GM18511 (cell line): ENCODE results near the gene C9orf85.
"Not testable (repeated sequence)": the region's sequence is repeated elsewhere in the genome, so short reads cannot be mapped to it uniquely, and the experiment has no call there.

ENCODE experiments used
- ATAC-seq: cut with Tn5 transposase; IDR thresholded peaks from one replicate; pipeline ENCODE4 v1.9.1; 2021; ENCODE audit warnings: mild to moderate bottlenecking, moderate library complexity; ENCODE audit not compliant: unreplicated experiment

Gene C9orf85

DNA sequence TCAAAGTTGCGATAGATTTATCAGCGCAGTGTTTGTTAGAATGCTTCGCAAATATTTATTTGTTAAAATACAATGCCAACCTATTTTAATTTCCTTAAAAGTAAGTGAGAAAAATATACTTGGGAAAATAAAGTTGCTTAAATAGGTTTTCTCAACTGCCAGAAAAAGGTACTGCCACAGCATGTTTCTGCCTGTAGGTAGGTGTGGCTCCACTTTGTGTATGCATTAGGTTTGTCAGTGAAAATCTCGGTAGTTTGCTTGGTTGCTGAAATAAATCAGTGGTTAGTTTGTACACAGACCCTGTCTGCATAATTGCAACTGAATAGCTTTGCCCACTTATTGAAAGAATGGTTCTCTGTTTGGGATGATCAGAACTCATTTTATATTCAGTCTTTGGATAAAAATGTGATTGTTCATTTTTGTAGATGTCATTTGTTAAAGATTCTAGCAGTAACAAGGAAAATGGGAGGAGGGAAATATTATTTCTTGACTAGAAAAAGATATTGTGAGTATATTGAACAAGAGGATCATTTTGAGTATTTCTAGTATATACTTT, 25.7 kb downstream of the C9orf85 start:
- ATAC-seq, result no peak

DNA sequence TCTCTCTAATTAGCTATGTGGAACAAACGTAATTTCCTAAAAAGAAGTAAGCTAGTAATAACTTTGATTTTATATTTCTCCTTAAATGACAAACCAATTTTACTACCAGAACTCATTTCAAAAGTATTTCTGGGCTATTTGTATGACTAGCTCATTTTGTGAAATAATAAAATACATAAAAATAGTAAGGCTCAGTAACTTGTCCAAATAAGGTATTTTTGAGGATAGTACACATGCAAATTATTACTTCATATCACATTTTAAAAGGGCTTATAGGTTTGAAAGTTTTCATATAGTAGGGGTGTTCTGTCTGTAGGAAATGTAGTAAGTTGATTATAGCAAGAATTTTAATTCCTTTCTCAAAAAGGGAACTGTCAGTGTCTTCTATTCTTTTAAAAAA, 26.5 kb downstream of the C9orf85 start:
- no peak for ATAC-seq

DNA sequence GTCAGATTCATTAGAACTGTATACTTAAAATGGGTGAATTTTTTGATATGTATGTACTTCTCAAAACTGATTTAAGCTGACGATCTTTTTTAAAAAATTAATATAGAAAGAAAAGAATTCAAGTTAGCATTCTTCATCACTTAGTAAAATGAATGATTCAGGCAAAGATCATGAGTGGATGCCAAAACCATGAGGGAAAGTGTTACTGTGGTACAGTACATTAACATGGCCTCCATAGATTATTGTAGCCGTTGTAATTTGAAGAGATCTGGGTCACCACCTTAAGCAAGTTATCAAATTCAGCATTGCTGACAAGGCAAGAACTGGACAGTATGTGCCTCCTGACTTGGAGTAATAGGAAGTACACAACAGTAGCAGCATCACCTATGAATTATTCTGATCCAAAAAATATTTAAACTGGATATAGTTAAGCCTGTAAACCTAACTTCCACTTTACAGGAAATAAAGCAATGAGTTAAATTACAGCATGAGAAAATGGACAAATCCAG, 29.7 kb downstream of the C9orf85 start:
- no peak for ATAC-seq

DNA sequence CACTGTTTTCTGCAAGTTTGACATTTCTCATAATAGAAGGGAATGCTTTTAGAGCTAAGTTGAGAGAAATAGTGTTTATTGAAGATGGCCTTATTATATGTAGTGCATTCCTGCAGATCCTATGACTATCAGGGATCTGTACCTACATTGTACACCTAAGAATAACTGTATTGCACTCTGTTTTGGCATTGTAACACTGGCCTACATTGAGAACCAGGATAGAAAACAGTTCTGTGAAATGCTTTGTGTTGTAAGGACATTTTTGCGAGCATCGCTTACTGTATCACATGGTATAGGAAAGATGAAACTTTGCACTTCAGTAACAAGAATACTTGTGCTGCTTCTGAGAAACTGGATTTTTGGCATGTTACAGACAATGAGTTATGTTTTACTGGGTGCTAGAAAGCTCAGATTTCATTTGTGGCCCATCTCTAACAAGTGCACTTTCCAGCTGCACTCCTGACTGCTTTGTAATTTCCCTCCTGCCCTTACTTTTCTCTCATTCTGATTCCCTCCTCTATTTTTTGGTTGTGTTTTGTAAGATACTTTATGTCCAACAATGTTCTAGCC, 30.6 kb downstream of the C9orf85 start:
- ATAC-seq, result no peak

DNA sequence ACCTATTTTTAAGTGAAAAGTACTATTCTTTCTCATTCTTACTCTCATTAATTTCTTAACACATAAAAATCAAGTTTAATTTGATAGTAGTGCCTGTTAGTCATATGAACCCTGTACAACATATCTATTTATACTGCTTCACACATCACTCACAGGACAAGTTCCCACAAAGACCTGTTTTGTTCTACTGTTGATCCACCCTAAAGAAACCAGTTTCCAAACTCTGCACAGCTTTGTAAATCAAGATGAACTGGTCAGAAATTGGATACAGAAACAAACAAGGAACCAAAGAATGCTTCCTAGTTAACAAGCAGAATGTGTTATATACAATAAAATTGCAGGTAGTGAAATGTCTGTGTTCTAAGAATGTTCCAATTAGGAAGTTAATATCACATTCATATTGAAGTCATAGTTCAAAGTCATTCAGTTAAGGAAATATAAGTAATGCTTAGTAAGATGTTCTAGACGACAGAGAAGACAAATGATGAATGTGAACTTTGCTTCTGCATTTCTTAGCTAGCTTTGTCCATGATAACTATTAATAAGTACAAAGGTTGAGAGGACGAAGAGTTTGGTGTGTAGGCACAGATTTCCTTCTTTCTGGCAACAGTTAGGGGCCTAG, 33.4 kb downstream of the C9orf85 start:
- no peak for ATAC-seq

DNA sequence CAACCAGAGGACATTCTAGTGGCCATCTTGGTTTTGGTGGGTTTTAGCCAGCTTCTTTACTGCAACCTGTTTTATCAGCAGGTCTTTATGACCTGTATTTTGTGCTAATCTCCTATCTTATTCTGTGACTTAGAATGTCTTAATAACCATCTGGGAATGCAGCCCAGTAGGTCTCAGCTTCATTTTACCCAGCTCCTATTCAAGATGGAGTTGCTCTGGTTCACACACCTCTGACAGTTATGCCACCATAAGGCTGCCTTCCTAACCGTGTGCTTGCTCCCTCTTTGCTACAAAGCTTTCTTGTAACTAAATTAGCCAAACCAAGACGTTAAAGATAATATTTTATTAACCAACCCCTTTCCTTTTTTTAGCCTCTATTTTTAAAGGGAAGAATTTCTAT, 43.2 kb downstream of the C9orf85 start:
- ATAC-seq, result not testable (repeated sequence)

DNA sequence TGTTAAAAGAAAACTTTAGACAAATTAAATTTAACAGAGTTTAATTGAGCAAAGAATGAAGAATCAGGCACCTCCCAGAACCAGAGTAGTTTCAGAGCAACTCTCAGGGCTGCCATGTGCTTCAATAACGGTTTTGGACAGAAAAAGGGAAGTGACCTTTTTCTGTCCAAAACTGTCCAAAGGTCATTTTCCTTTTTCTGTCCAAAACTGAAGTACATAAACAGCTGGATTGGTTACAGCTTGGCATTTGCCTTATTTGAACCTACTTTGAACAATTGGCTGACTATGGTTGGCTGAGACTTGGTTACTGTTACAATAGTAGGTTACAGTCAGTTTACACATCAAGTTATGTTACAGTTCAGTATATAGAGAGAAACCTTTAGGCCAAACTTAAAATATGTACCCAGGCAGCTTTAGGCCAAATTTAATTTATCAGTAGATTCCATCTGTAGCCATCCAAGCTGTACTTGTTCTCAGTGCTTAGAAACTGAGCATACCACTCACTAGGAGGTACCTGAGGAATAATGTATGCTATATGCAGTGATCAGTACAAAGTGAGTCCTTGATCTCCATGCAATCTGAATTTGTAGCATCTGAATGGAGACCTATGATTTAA, 44.0 kb downstream of the C9orf85 start:
- peak; percentile 80 for ATAC-seq

DNA sequence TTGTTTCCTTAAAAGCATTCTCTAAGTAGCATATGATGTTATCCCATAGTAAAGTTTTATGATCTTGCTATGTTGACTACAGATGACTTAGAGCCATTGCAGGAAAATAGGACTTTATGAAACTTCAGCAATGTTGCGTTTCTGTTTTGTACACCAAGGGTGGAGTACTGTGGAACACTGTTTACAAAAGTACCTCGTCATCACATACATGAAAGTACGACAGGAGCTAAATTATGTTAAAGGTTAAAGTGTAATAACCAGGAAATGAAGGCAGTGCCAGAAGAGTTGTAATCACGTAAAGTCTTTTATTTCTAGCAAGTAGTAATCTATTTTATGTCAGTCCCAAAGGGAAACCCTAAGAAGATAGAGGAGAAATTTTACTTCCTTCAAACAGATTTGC, 50.9 kb downstream of the C9orf85 start:
- no peak for ATAC-seq

DNA sequence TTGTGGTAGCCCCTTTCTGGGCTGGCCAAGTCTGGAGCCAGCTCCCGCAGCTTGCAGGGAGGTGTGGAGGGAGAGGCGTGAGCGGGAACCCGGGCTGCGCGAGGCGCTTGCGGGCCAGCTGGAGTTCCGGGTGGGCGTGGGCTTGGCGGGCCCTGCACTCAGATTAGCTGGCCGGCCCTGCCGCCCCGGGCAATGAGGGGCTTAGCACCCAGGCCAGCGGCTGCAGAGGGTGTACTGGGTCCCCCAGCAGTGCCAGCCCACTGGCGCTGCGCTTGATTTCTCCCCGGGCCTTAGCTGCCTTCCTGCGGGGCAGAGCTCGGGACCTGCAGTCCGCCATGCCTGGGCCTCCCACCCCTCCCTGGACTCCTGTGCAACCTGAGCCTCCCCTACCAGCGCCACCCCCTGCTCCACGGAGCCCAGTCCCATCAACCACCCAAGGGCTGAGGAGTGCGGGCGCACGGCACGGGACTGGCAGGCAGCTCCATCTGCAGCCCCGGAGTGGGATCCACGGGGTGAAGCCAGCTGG, 52.1 kb downstream of the C9orf85 start:
- ATAC-seq, result not testable (repeated sequence)

DNA sequence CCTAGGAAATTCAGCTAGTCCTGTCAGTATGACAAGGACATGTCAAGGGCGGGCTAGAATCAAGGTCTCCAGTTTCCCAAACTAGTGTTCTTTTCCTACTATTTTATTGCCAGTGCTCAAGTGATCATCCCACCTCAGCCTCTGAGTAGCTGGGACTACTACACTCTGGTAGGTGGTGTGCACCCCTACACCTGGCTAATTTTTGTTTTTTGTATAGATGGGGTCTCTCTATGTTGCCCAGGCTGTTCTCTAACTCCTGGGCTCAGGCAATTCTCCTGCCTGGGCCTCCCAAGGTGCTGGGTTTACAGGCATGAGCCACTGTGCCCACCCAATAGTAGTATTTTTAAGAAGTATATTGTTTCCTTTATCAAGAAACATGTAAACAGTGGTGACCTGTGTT, 54.0 kb downstream of the C9orf85 start:
- no peak for ATAC-seq

DNA sequence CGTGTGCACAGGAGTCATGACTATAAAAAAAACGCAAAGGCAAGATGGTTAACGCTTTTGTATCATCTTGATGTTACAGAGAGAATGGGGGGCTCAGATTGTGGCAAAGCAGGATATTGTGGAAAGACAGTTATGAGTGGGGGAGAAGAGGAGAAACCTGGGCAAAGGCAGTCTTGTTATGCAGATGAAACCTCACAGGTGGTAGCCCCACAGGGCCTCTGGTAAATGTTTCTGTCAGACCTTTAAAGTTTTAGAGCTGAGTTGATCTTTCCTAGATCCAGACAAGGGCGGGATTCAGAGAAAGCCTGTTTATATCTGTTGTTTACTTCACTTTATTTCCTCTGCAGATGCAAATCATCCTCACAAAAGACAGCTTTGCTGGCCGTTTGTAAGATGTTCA, 55.2 kb downstream of the C9orf85 start:
- no peak for ATAC-seq

DNA sequence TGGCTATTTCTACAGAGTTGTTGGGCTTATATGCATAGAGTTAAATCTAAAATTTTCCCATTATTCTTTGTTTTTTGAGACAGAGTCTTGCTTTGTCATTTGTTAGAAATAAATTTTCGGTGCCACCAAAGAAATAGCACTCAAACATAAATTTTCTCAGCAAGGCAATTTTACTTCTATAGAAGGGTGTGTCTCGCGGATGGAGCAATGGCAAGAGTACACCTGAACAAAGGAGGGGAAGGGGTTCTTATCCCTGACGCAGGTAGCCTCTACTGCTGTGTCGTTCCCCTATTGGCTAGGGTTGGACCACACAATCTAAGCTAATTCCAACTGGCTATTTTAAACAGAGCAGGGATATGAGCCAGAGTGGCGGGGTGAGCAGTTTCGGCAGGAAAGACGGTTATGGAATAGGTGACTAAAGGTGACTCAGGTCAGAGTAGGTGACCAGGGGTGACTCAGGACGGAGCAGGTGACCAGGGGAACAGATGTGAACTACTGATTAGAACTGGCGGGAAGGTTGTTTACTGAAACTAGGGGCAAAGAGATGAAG, 57.2 kb downstream of the C9orf85 start:
- no peak for ATAC-seq

DNA sequence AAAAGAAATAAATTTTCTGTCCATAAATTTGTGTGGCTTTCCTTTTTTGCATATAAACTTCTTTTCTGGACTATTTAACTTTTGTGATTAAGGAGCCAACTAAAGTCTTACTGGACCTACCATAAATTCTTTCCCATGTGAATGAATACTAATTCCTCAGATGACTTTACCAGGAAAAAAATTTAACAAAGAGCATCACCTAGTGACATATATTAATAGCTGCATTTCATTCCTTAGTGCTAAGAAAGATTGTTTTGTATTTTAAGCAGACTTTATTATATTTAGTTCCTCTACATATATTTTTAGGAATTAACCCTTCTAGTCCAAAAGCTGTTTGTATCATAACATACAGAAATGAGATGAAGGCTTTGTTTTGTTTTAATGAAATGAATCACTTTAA, 64.4 kb downstream of the C9orf85 start:
- no peak for ATAC-seq

DNA sequence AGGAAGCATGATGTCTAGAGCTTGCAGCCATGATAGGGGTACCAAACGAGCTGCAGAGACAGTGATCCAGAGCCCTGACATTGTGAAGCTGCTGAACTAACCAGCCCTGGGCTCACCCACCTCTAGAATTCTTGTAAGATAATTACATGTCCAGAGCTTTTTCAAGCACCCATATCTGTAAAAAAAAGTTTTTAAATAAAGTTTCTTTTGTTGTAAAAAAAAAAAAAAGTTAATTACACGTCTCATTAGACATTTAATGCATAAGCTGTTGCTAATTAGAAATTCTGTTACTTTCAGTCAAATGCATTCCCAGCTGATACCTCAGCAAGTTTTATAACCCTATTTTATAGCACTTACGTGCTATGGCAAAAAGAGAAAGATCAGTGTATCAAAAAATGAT, 65.6 kb downstream of the C9orf85 start:
- ATAC-seq, result no peak

DNA sequence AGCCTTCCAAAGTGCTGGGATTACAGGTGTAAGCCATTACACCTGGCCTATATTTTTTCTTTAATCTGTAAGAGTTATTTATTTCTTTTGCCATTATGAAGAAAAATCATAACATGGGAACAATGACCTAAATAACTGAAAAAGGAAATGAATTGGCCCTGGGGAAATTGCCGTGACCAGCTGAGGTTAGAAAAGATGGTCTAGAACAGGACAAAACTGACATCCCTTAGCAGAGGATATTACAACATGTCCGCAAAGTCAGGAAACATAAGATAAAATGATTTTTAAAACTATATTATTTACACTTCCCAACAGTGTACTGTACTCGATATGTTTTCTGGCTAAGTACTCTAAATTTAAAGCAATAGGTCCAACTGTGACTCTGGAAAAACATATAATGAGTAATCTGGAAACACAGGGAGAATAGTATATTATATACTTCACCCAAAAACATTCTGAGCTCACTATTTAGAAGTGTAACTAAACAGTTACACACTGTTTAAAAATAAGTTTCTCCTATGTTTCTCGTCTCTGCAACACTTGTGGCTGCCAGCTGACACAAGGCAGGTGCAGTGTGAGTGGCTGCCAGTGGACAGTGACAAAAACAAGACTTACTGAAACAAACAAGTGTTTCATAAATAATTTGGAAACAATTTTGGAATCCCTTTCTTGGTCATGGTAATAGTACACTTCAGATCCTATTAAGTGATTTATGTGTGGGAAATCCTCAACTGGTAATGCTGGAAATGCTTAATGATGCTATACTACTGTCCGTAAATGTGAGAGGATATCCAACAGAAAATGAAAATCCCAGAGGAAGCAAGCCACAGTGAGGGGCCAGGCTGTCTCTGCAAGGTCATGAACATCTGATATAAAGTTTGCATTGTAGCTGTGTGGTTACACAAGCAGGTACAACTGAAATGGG, 69.1 kb downstream of the C9orf85 start:
- ATAC-seq, result no peak

DNA sequence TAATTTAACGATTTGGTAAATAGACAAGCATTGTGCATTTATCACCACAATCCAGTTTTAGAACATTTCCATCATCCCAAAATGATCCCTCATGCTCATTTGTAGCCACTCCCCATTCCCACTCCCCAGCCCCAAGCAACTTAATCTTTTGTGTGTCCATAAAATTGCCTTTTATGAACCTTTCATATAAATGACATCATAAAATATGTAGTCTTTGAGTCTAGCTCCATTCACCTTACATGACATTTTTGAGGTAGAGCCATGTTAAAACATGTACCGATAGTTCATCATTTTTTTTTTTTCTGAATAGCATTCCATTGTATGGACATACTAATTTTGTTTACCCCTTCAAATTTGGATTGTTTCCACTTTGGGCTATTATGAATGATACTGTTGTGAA, 70.5 kb downstream of the C9orf85 start:
- ATAC-seq, result no peak

DNA sequence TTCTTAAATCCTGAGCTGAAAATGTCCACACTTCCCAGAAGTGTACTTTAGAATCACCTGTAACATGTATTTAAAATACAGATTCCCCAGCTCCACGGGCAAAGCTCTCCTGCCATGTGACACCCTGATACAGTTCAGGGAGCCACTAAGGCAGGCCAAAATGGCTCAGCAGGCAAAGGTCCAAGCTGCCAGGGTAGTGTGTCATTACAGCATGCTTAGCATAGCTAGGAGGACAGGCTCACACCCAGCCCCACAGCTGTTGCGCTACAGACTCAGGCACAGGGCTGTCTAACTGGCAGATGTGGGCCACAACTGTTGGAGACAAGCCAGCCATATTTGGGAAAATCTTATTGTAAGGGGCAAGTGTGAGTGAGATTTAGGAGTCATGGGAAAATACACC, 73.0 kb downstream of the C9orf85 start:
- ATAC-seq, result no peak

DNA sequence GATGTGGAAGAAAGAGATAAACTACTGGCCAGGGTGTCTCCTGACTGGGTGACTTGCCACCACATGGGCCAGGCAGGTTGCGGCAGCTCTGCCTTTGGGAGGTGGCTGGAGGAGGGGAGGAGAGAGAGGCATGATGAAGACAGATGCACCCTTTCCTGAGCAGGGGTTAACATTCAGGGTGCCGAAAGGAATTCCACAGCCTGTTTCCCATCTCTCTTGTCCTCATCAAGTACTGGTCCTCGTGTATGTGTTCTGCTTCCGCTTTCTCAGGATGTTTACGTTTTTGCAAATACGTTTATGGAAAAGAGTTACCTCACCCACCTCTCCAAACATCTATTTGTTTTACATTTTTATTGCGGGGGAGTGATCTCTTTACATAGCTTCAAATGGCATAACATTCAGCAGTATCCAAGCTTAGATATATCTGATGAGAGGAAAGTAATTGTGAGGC, 73.4 kb downstream of the C9orf85 start:
- ATAC-seq, result no peak

DNA sequence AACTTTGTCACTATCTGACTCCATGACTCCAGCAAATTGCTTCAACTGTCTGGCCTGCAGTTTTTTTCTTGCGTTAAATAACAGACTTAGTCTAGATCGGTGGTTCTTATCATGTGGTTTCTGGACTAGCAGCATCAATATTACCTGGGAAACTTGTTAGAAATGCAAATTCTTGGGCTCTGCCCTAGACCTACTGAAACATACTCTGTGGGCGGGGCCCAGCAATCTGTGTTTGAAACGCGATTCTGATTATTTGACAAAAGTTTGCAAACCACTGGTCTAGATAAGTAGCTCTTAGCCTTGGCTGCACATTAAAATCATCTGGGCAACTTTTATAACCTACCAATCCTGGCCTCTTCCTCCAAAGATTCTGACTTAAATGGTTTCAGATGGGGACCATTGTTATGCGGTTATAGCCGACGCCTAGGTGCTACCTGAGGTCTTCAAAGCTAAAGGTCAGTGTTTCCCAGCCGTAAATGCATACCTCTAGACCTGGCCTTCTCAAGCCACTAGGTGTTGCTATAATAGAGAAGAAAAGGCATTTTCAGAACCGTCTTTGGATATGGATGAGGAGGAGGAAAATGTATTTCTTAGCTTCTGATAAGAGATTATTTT, 74.0 kb downstream of the C9orf85 start:
- ATAC-seq, result no peak

DNA sequence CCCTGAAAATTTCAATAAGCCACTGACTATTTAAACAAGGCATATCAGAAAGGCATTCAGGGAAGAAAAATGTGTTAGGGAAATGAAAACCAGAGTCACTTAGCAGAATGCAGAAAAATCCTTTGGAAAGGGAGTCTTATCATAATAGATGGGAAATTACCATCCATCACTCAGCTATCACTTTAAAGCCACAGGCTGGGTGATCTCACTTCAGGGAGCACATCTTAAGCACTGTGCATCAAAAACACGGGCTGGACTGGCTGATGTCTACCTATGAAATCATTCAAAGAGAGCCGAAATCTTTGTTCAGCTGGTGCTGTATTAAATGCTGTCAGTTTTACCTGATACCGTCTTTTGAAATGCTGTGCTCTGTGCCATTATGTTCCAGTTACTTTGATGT, 75.5 kb downstream of the C9orf85 start:
- no peak for ATAC-seq
